ENCODE results near the gene CCNL1. TPM values are rescaled to one million over a fixed set of nuclear protein-coding genes. Genes with fewer than 3 reads are reported as not detected.
A peak's percentile ranks its signal among the peaks of the same experiment; 100 is the strongest.

Gene CCNL1
- total and polyA plus RNA-seq, 2 of the 8 experiments (the other 6 are each of a cell fraction or from before 2014, with no cell fraction given) = 64.5 to 68.6 TPM

DNA sequence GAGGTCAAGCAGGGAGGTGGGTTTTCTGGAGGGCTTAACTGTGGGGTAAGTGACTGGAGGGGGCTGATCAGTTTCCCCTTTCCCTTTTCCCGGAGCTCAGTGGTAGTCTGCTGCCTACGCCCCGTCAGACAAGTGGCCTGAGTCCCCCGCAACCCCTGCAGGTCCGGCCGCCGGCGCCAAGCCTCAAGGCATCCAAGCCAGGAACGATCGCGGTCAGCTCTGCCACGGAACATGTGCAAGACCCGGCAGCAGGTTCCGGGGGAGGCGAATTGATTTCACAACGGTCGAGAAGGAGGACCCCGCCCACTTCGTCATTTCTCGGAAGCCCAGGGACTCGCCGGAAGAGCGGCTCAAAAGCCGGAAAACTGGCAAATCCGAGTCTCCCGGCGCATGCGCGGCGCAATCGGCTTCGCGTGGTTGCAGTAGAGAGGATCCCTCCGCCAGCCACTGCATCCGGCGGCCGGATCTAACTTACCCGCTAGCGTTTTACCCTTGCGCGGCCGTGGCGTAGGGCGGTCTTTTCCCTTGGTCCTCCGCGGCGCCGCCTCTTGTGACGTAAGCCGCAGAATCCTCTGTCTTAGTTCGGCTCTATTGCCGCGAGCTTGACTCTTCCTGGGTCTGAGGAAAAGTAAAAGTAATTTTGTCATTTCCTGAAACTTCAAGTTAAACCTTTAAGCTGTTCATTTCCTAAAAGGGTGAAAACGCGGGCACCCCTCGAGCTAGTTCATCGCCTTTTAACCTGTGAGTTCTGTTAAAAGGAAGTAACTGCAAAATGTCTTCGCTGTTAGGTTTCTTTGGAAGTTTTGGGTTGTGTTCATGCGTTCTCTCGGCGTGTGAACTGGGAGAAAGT, 14.9 kb upstream of the CCNL1 start (continued):
- TF ChIP-seq, protein P1, sequence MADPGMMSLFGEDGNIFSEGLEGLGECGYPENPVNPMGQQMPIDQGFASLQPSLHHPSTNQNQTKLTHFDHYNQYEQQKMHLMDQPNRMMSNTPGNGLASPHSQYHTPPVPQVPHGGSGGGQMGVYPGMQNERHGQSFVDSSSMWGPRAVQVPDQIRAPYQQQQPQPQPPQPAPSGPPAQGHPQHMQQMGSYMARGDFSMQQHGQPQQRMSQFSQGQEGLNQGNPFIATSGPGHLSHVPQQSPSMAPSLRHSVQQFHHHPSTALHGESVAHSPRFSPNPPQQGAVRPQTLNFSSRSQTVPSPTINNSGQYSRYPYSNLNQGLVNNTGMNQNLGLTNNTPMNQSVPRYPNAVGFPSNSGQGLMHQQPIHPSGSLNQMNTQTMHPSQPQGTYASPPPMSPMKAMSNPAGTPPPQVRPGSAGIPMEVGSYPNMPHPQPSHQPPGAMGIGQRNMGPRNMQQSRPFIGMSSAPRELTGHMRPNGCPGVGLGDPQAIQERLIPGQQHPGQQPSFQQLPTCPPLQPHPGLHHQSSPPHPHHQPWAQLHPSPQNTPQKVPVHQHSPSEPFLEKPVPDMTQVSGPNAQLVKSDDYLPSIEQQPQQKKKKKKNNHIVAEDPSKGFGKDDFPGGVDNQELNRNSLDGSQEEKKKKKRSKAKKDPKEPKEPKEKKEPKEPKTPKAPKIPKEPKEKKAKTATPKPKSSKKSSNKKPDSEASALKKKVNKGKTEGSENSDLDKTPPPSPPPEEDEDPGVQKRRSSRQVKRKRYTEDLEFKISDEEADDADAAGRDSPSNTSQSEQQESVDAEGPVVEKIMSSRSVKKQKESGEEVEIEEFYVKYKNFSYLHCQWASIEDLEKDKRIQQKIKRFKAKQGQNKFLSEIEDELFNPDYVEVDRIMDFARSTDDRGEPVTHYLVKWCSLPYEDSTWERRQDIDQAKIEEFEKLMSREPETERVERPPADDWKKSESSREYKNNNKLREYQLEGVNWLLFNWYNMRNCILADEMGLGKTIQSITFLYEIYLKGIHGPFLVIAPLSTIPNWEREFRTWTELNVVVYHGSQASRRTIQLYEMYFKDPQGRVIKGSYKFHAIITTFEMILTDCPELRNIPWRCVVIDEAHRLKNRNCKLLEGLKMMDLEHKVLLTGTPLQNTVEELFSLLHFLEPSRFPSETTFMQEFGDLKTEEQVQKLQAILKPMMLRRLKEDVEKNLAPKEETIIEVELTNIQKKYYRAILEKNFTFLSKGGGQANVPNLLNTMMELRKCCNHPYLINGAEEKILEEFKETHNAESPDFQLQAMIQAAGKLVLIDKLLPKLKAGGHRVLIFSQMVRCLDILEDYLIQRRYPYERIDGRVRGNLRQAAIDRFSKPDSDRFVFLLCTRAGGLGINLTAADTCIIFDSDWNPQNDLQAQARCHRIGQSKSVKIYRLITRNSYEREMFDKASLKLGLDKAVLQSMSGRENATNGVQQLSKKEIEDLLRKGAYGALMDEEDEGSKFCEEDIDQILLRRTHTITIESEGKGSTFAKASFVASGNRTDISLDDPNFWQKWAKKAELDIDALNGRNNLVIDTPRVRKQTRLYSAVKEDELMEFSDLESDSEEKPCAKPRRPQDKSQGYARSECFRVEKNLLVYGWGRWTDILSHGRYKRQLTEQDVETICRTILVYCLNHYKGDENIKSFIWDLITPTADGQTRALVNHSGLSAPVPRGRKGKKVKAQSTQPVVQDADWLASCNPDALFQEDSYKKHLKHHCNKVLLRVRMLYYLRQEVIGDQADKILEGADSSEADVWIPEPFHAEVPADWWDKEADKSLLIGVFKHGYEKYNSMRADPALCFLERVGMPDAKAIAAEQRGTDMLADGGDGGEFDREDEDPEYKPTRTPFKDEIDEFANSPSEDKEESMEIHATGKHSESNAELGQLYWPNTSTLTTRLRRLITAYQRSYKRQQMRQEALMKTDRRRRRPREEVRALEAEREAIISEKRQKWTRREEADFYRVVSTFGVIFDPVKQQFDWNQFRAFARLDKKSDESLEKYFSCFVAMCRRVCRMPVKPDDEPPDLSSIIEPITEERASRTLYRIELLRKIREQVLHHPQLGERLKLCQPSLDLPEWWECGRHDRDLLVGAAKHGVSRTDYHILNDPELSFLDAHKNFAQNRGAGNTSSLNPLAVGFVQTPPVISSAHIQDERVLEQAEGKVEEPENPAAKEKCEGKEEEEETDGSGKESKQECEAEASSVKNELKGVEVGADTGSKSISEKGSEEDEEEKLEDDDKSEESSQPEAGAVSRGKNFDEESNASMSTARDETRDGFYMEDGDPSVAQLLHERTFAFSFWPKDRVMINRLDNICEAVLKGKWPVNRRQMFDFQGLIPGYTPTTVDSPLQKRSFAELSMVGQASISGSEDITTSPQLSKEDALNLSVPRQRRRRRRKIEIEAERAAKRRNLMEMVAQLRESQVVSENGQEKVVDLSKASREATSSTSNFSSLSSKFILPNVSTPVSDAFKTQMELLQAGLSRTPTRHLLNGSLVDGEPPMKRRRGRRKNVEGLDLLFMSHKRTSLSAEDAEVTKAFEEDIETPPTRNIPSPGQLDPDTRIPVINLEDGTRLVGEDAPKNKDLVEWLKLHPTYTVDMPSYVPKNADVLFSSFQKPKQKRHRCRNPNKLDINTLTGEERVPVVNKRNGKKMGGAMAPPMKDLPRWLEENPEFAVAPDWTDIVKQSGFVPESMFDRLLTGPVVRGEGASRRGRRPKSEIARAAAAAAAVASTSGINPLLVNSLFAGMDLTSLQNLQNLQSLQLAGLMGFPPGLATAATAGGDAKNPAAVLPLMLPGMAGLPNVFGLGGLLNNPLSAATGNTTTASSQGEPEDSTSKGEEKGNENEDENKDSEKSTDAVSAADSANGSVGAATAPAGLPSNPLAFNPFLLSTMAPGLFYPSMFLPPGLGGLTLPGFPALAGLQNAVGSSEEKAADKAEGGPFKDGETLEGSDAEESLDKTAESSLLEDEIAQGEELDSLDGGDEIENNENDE (IDR thresholded peaks at IDR 0.05; ENCODE audit: insufficient replicate concordance, low read length) = peak; percentile 39
